ENCODE measurements around the gene SPINDOC. TPM values are rescaled to one million over a fixed set of nuclear protein-coding genes. Genes with fewer than 3 reads are reported as not detected.
"Not testable (repeated sequence)": the region's sequence is repeated elsewhere in the genome, so short reads cannot be mapped to it uniquely, and the experiment has no call there.

The SPINDOC gene
- total RNA-seq, 1 donor from 2014 or later: 13.0 TPM

GRCh38 chr11:63785823-63786222 is 27.4 kb upstream of the SPINDOC start:
- DNase-seq (ENCODE audit: low spot score): no peak

- no peak for DNase-seq (ENCODE audit: low spot score)
Measured at GRCh38 chr11:63791495-63792167, 21.6 kb upstream of the SPINDOC start.

GRCh38 chr11:63793161-63793560 is 20.1 kb upstream of the SPINDOC start:
- no peak for DNase-seq (ENCODE audit: low spot score)

GRCh38 chr11:63795066-63795465 is 18.2 kb upstream of the SPINDOC start:
- DNase-seq (ENCODE audit: low spot score): no peak

GRCh38 chr11:63800921-63801320 is 12.3 kb upstream of the SPINDOC start:
- DNase-seq (ENCODE audit: low spot score): no peak

- no peak for DNase-seq (ENCODE audit: low spot score)
Measured at GRCh38 chr11:63802637-63803414, 10.4 kb upstream of the SPINDOC start.

GRCh38 chr11:63804259-63804658 is 9.0 kb upstream of the SPINDOC start:
- DNase-seq (ENCODE audit: low spot score): peak; percentile 56

- DNase-seq (ENCODE audit: low spot score): no peak
Measured at GRCh38 chr11:63805844-63806415, 7.3 kb upstream of the SPINDOC start.

- DNase-seq (ENCODE audit: low spot score): not testable (repeated sequence)
Measured at GRCh38 chr11:63810383-63810782, 2.9 kb upstream of the SPINDOC start.

- no peak for DNase-seq (ENCODE audit: low spot score)
Measured at GRCh38 chr11:63811522-63811921, 1.7 kb upstream of the SPINDOC start.

- DNase-seq (ENCODE audit: low spot score): peak; percentile 65
Measured at GRCh38 chr11:63813563-63814382, 517 bp downstream of the SPINDOC start.

- DNase-seq (ENCODE audit: low spot score): no peak
Measured at GRCh38 chr11:63814383-63814736, 1.1 kb downstream of the SPINDOC start.

- no peak for DNase-seq (ENCODE audit: low spot score)
Measured at GRCh38 chr11:63816166-63816565, 2.9 kb downstream of the SPINDOC start.

- DNase-seq (ENCODE audit: low spot score): no peak
Measured at GRCh38 chr11:63816732-63817131, 3.5 kb downstream of the SPINDOC start.

- DNase-seq (ENCODE audit: low spot score): no peak
Measured at GRCh38 chr11:63817758-63818498, 4.7 kb downstream of the SPINDOC start.

GRCh38 chr11:63818609-63819008 is 5.4 kb downstream of the SPINDOC start:
- no peak for DNase-seq (ENCODE audit: low spot score)

- no peak for DNase-seq (ENCODE audit: low spot score)
Measured at GRCh38 chr11:63821411-63821810, 8.2 kb downstream of the SPINDOC start.

- DNase-seq (ENCODE audit: low spot score): no peak
Measured at GRCh38 chr11:63826471-63827190, 13.4 kb downstream of the SPINDOC start.

- no peak for DNase-seq (ENCODE audit: low spot score)
Measured at GRCh38 chr11:63829823-63830489, 16.7 kb downstream of the SPINDOC start.

- no peak for DNase-seq (ENCODE audit: low spot score)
Measured at GRCh38 chr11:63831326-63831725, 18.1 kb downstream of the SPINDOC start.
